MG63 (cell line): ENCODE data around the gene DACT2. TPM values are rescaled to one million over a fixed set of nuclear protein-coding genes. Genes with fewer than 3 reads are reported as not detected.
"Not testable (repeated sequence)": the region's sequence is repeated elsewhere in the genome, so short reads cannot be mapped to it uniquely, and the experiment has no call there.

Experiments used
- DNase-seq: peaks from one replicate; pipeline ENCODE4 v3.0.0-alpha.2; 2020
- H3K27me3 ChIP-seq: fragments of 250-450 bp; sonication (Bioruptor Pico); 2 replicates; pipeline ENCODE4 v1.5.1; 2020; ENCODE audit warnings: mild to moderate bottlenecking, moderate library complexity
- H3K36me3 ChIP-seq: fragments of 250-450 bp; sonication (Bioruptor Pico); 2 replicates; pipeline ENCODE4 v1.5.1; 2020; ENCODE audit warnings: mild to moderate bottlenecking, moderate library complexity
- H3K4me3 ChIP-seq: fragments of 250-450 bp; sonication (Bioruptor Pico); 2 replicates; pipeline ENCODE4 v1.5.1; 2020; ENCODE audit warnings: mild to moderate bottlenecking, moderate library complexity
- H3K9me3 ChIP-seq: fragments of 250-450 bp; sonication (Bioruptor Pico); 2 replicates; pipeline ENCODE4 v1.5.1; 2020; ENCODE audit warnings: mild to moderate bottlenecking, moderate library complexity
- total RNA-seq: library from RNA; depleted of rRNA; stranded (reverse); fragments of >200 nt; shearing (Covaris generic); gene quantifications from 2 replicates; pipeline ENCODE4 v1.2.3, GENCODE V29; 2014; ENCODE audit warnings: low replicate concordance

DACT2 gene
- total RNA-seq, 1 experiment from 2014 or later, result not detected

DNA sequence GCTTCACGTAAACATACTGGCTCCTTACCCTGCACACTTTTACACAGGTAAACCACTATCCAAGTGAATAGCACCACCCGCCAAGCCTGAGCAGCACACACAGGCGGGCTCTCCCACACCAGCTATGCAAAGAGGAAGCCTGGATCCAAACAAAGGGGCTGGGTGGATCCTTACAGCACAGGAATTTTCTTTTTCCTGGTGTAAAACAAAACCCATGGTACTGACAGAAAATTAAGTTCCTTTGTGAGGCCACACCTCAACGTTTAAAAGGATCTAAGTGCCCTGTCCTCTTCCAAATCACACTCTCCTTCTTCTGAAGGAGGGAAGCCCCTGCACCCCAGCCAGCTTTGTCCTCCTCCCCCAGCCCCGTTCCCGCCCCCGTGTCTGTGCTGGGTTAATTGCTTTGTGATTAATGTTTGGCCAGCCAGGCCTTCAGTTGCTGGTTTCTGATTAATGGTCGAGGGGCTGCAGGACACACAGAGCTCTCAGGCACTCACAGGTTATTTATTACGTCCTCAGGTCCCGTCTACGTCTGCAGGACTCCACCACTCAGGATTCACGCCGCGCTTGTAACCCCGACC, 6.1 kb downstream of the DACT2 start:
- no peak for DNase-seq

DNA sequence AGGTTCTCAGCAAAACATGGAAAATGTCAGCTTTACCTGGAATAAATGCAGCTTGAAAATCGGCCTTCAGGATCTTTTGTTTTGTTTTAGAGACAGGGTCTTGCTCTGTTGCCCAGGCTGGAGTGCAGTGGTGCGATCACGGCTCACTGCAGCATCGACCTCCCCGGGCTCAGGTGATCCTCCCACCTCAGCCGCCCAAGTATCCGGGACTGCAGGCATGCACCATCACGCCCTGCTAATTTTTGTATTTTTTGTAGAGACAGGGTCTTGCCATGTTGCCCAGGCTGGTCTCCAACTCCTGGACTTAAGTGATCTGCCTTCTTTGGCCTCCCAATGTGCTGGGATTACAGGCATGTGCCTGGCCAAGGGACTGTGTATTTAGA, 7.5 kb downstream of the DACT2 start:
- not testable (repeated sequence) for DNase-seq, H3K9me3 ChIP-seq, H3K27me3 ChIP-seq, H3K36me3 ChIP-seq, H3K4me3 ChIP-seq

More for the DNA sequence above, 6.1 kb downstream of the DACT2 start:
- Histone ChIP-seq H3K36me3 (no peaks in the 10 kb centered on the region), H3K4me3 (no peak overlapping the region), H3K27me3 (no peaks in the 10 kb centered on the region), H3K9me3 (no peaks in the 10 kb centered on the region)

DNA sequence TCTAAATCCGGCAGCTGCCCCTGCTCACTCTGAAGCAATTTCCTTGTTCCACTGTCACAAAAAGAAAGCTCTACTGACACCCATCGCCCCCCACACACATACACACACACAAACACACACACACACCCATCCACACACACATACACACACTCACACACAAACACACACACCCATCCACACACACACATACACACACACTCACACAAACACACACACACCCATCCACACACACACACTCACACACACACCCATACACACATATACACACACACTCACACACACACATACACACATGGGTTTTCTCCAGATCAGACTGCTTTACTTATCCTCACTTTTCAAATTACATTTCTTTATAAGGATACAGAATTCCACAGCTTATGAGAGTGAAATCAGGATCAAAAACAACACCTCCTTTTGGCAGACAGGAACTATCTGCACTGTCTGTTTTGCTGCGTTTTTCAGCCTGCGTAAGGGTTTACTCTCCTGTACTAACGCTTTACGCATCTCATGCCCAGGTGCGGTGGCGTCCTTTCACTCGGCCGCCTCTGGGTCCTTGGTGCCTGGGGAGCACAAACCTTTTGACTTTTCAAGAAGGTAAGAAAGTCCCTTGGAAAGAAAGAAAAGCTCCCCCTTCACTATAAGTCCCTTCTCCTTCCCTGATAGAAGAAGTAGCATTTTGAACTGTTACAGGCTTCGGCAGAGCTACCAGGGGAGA, 8.0 kb downstream of the DACT2 start:
- DNase-seq, result no peak
- H3K36me3 ChIP-seq, result no peaks in the 10 kb centered on the region
- no peak overlapping the region for H3K4me3 ChIP-seq
- H3K9me3 ChIP-seq, result no peaks in the 10 kb centered on the region
- no peaks in the 10 kb centered on the region for H3K27me3 ChIP-seq

DNA sequence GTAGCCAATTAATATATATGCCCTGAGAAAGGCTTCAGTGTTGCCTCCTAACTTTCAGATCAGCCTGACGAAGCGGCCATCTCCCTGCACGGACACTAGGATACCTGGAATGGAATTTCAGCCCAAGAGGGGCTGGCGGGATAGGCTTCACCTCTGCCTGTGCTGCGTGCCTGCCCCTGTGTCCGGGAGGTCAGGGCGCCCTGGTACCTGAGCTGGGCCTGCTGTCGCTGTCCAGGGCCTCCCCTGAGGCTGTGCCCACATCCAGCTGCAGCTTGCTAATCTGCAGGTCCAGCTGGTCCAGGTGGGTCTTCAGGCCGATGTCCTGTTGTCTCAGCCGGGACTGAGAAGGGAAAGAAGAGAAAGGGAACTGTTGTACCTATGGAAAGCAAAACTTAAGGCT, 8.6 kb downstream of the DACT2 start:
- no peak for DNase-seq
- Histone ChIP-seq H3K4me3 (no peak overlapping the region), H3K9me3 (no peaks in the 10 kb centered on the region)

DNA sequence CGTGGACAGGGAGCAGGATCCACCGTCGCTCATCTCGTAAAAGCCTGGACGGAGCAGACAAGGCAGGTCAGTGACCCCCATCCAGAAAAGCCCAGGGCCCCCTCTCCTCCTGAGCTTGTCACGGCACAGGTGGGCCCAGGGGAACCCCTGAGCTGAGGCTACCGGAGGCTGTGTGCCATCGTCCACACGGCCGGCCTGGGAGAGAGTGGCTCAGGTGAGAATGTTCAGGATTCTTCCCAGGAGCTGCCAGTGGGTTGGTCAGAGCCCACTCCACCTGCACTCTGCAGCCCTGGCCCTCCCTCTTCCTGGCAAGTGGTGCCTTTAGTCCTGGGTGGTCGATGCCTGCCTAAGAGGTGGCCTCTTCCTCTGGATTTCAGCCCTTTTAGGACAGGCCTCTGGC, 9.2 kb downstream of the DACT2 start:
- no peaks in the 10 kb centered on the region for H3K9me3 ChIP-seq

More for the DNA sequence above, 8.6 kb downstream of the DACT2 start:
- no peaks in the 10 kb centered on the region for H3K36me3 ChIP-seq
- H3K27me3 ChIP-seq, result no peaks in the 10 kb centered on the region

DNA sequence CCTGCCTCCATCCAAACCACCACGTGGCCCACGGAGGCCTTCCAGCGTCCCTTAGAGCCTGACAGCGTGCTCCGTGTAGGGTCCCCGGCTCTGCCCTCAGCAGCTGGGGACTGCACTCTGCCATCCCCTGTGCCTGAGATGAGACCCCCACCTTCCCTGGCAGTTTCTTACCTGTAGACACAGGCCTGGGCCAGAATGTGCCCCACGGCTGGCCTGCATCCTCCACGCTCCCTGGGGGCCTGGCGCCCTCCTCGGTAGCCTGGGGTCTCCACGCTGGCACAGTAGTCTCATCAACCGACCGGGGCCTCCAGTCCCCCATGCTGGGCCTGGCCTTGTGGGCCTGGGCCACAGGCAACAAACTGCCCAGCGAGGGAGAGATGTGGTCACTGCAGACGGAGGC, 9.6 kb downstream of the DACT2 start:
- H3K4me3 ChIP-seq, result no peak overlapping the region
- H3K27me3 ChIP-seq, result no peaks in the 10 kb centered on the region
- no peak for DNase-seq
- no peaks in the 10 kb centered on the region for H3K36me3 ChIP-seq
- H3K9me3 ChIP-seq, result no peaks in the 10 kb centered on the region

More for the DNA sequence above, 9.2 kb downstream of the DACT2 start:
- Histone ChIP-seq H3K36me3 (no peaks in the 10 kb centered on the region), H3K27me3 (no peaks in the 10 kb centered on the region), H3K4me3 (no peak overlapping the region)
- DNase-seq, result no peak

DNA sequence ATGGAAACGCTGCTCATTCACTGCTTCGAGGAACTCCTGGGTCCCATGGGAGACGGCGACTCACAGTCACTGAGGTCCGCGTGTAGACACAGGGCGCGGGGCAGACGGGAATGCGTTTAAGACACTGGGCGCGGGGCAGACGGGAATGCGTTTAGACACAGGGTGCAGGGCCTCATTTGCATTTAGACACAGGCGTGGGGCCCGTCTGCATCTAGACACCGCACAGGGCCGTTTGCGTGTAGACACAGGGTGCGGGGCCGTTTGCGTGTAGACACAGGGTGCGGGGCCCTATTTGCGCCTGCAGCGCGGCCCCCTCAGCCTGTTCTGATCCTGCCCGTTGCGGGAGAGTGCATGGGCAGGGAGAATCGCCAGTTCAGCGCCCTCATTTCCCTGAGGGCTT, 10.4 kb downstream of the DACT2 start:
- no peaks in the 10 kb centered on the region for H3K9me3 ChIP-seq
- no peak for DNase-seq

DNA sequence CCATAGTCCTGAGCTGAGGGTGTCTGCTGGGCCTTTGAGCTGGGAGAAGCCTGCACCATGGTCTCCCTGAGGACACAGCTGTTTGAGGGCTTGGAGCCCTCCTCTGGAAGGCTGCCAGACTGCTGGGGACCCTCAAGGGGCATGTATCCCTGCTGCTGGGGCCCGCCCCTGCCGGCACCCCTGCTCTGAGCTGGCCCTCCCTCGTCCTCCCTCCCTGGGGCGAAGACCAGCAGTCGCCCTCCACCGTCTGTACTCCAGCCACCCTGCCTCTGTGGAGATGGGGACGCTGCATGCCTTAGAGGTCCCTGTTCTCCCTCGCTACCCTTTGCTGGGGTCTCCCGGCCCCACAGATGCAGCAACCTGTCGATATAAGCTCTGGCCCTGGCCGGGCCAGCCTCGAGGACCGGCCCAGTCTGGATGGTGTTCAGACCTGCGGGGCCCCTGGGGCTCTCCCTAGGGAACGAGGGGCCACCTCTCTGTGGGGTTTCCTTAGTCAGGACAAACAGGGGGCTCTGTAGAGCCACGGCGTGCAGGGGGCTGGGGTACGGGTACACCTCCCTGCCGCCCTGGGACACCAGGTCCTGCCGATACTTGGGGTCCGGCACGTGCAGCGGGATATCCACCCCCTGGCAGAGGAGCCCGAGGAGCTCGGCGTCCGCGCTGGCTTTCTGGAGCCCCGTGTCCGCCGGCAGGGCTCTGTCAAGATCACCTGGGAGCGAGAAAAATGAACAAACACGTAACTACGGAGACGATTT, 11.0 kb downstream of the DACT2 start:
- Histone ChIP-seq H3K27me3 (no peaks in the 10 kb centered on the region), H3K9me3 (no peaks in the 10 kb centered on the region)
- DNase-seq, result no peak

More for the DNA sequence above, 10.4 kb downstream of the DACT2 start:
- no peak overlapping the region for H3K4me3 ChIP-seq
- no peaks in the 10 kb centered on the region for H3K36me3 ChIP-seq
- H3K27me3 ChIP-seq, result no peaks in the 10 kb centered on the region

DNA sequence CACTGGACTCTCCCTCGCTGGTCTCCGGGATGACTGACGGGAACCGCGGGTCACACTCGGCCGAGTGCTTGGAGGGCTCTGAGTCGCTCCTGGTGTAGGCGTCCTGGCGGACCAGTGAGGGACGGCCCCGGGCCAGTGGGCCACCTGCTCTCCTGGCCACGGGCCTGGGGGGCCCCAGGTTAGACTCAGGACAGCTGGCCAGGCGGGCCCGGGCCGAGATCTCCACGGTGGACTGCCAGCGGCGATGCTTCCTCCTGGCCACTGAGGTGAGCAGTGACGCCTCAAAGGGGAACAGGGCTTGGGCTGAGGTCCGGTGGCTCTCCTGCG, 11.9 kb downstream of the DACT2 start:
- Histone ChIP-seq H3K36me3 (no peaks in the 10 kb centered on the region), H3K9me3 (no peaks in the 10 kb centered on the region), H3K4me3 (no peak overlapping the region), H3K27me3 (no peaks in the 10 kb centered on the region)
- DNase-seq, result no peak

More for the DNA sequence above, 11.0 kb downstream of the DACT2 start:
- Histone ChIP-seq H3K36me3 (no peaks in the 10 kb centered on the region), H3K4me3 (no peak overlapping the region)

DNA sequence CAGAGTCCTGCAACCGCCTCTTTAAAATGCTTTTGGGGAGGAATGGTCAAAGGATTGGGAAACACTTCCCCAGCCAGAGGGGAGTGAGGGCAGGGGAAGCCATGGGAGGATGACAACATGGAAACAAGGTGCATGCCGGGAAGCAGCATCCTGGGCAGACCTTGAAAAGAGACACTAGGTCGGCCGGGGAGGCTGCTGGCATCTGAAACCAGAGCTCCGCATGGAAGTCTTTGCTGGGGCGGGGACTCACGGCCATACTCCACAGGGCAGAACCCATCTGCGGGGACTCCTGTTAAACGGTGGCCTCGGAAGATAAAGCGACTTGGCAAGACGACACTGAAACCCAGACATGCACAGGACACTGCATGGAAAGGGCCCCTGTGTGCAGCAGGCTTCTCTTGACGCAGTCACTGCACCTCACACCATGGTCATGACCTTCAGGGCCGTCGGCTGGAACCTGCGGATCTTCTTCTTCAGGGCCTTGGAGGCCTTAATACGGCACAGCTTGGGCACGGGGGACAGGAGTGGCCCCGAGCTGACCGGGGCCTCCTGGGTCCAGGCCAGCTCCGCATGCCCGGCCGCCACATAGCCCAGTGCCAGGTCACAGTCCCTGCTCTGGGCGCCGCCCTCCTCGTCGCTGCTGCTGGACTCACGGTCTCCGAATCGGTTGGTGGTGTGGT, 12.4 kb downstream of the DACT2 start:
- Histone ChIP-seq H3K27me3 (no peaks in the 10 kb centered on the region), H3K9me3 (no peaks in the 10 kb centered on the region), H3K36me3 (no peaks in the 10 kb centered on the region), H3K4me3 (no peak overlapping the region)
- DNase-seq, result no peak

DNA sequence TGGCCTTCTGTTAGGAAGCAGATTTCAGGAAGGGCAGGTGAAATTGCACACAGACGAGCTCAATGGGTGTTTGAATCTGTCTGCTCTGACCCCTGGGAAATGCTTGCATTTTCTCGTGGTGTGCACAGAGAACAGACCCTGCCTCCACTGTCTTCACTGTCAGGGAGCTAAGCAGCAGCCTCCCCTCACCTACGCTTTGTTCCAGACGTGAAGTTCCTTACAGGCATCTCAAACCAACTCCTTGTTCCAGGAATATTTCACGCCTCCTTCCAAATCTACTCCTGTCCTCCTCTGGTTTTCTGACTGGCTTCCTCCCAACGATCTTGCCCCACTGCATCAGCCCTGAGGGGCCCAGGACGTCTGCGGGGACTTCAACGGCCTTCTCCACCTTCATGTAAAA, 13.7 kb downstream of the DACT2 start:
- Histone ChIP-seq H3K27me3 (no peaks in the 10 kb centered on the region), H3K4me3 (no peak overlapping the region), H3K9me3 (no peaks in the 10 kb centered on the region), H3K36me3 (no peaks in the 10 kb centered on the region)
- DNase-seq, result no peak

DNA sequence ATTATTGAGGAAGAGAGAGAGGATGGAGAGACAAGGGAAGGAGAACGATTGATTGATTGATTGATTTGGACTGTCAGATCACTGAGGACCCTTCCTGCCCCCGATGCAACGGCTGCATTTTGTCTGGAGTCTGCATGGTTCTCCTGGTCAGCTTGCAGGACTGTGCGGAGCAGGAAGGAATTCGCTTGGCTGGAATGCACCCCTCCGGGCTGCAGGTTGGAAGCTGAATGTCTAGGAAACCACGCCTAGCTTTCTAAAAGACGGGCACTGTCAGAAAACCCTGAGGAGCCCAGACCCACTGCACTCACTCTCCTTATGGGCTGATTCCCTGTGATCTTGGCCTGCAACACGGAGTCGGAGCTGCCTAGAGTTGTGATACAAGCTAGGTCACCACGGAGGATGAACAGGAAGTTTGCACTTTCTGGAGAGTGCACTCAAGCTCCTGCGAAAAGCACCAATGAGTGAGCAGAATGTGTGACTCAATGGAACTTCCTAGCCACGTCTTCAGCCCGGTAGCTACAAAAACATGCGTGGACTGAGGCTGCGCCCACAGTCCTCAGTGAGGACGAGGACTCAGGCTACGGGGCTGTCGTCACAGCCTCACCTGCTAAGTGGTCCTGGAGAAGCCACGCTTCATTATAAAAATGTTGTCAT, 14.4 kb downstream of the DACT2 start:
- DNase-seq, result no peak
- H3K9me3 ChIP-seq, result no peaks in the 10 kb centered on the region
- no peak overlapping the region for H3K4me3 ChIP-seq
- no peaks in the 10 kb centered on the region for H3K36me3 ChIP-seq
- H3K27me3 ChIP-seq, result no peaks in the 10 kb centered on the region

DNA sequence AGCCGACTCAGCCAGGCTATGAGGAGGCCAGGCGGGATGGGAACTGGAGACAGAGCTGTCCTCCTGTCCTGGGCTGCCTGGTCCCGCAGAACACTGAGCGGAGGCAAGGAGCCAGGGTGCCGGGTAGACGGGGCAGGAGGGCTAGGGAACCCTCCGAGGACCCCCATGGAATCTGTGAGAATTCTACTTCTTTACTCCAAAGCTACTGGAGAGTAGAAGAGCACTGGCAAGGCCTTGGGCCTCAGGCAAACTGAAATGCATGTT, 14.9 kb downstream of the DACT2 start:
- DNase-seq, result no peak
- H3K27me3 ChIP-seq, result no peaks in the 10 kb centered on the region
- no peaks in the 10 kb centered on the region for H3K9me3 ChIP-seq

DNA sequence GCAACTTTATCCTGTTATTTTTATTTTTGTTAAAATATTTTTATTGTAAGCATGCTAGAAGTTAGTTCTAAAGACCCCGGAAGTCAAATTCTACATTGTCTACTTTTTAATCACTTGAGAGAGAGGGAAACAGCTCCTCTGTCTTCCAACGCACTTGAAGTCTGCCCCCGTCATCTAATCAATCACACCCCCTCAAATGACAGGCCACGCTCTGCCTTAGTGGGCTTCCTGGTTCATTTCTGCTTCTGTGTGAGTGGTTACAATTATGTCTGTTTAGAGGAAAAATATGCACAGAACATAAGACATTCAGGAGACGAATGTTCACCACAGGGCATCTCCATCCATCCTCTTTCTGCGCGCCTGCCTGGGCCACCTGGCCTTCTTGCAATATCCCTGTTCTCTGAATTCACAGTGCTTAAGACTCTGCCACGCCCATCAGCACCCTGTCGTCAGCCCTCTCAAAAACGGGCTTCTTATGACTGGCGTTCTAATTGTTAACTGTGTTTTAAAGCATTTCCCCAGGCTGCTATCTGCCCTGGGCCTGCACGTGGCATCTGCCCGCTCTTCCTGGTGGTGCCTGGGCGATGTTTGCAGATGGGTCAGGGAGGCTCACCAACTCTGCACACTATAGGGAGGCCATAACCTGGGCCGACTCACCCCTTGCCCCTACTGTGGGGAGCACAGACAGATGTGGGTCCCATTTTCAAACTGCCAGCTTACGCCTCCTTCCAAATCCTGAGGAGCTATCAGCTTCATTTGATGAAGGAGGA, 15.4 kb downstream of the DACT2 start:
- H3K9me3 ChIP-seq, result no peaks in the 10 kb centered on the region
- no peak for DNase-seq
- no peaks in the 10 kb centered on the region for H3K36me3 ChIP-seq
- no peak overlapping the region for H3K4me3 ChIP-seq
- no peaks in the 10 kb centered on the region for H3K27me3 ChIP-seq

More for the DNA sequence above, 14.9 kb downstream of the DACT2 start:
- H3K4me3 ChIP-seq, result no peak overlapping the region
- no peaks in the 10 kb centered on the region for H3K36me3 ChIP-seq

DNA sequence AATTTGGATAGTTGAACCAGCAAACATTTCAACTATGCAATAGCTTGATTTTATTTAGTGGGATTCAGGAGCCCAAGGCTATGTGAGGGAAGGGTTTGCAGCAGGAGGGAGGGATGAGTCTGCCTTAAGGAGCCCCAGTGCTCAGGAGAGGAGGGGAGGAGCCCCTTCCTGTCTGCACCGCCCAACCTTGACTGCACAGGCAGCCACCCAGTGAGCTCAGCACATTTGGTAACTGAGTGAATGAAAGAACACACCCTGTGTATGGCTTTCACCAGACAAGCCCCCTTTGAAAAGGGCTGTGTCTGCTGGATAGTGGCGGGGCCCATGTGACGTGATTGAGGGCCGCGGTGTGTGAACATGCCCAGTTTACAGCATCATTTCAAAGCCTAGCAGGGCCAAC, 17.0 kb downstream of the DACT2 start:
- H3K36me3 ChIP-seq, result no peaks in the 10 kb centered on the region
- DNase-seq, result no peak
- H3K9me3 ChIP-seq, result no peaks in the 10 kb centered on the region
- H3K27me3 ChIP-seq, result no peaks in the 10 kb centered on the region
- H3K4me3 ChIP-seq, result no peak overlapping the region

DNA sequence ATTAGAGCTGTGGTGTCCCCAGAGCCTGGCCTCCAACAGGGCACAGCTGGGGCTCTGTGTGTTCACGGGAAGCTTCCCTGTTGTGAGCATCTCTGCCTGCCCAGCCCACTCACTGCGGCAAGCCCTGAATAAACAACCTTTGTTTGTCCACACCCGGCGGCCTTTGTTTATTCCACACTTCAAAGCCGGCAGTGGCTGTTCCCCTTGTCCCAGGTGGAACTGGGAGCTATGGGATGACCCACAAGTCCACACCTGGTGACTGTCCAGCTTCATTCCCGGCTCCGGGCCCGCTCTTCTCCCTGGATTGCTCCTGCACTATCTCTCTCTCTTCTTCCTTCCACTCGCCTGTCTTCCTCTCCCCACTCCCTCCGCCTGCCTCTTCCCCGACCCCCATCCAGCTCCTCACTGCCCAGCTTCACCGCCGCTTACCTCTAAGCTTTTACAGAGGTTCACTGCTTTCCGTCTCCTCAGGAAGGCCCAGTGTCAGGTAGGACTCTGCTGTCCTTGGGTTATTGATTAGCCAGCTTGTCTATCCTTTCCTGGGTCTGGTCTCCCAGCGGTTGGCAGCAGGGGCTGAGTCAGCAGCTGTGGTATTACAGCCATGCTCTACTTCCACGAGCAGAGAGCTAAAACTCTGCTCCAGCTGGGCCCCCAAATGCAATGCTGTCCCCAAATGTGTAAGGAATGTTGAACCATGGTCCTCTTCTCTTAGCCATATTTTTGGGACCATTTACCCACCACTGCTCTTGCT, 17.8 kb downstream of the DACT2 start:
- H3K9me3 ChIP-seq, result no peaks in the 10 kb centered on the region
- DNase-seq, result no peak
- H3K27me3 ChIP-seq, result no peaks in the 10 kb centered on the region
- no peaks in the 10 kb centered on the region for H3K36me3 ChIP-seq
- no peak overlapping the region for H3K4me3 ChIP-seq
